Keratinocyte (primary cell): ENCODE measurements around the gene CCL13.

Experiments
- EZH2 ChIP-seq: IDR thresholded peaks from one replicate; pipeline ENCODE4 v1.6.1; 2012; ENCODE audit warnings: inconsistent platforms, mild to moderate bottlenecking, low read length, moderate library complexity
- TF ChIP-seq, protein P1 (sequence below), 3 experiments: IDR thresholded peaks in 1 of 3; conservative IDR thresholded peaks in 1 of 3; optimal IDR thresholded peaks in 1 of 3; 2 replicates in 2 of 3; 3 replicates in 1 of 3; pipeline versions ENCODE3 to v1.5.1; 2011; ENCODE audit warnings: low read length in 3 of 3, mild to moderate bottlenecking in 3 of 3, moderate library complexity in 2 of 3, control low read depth in 1 of 3, inconsistent platforms in 1 of 3; ENCODE audit not compliant: insufficient read depth in 2 of 3; ENCODE audit errors: extremely low read depth in 1 of 3

DNA sequence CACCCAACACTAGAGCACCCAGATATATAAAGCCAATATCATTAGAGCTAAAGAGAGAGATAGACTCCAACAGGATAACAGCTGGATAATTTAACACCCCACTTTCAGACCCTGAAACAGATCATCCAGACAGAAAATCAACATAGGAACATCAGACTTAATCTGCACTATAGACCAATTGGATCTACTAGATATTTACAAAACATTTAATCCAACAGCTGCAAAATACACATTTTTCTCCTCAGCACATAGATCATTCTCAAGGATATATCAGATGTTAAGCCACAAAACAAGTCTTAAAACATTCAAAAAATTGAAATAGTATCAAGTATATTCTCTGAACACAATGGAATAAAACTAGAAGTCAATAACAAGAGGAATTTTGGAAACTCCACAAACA lies 4.1 kb upstream of the CCL13 start:
- TF ChIP-seq, protein P1, sequence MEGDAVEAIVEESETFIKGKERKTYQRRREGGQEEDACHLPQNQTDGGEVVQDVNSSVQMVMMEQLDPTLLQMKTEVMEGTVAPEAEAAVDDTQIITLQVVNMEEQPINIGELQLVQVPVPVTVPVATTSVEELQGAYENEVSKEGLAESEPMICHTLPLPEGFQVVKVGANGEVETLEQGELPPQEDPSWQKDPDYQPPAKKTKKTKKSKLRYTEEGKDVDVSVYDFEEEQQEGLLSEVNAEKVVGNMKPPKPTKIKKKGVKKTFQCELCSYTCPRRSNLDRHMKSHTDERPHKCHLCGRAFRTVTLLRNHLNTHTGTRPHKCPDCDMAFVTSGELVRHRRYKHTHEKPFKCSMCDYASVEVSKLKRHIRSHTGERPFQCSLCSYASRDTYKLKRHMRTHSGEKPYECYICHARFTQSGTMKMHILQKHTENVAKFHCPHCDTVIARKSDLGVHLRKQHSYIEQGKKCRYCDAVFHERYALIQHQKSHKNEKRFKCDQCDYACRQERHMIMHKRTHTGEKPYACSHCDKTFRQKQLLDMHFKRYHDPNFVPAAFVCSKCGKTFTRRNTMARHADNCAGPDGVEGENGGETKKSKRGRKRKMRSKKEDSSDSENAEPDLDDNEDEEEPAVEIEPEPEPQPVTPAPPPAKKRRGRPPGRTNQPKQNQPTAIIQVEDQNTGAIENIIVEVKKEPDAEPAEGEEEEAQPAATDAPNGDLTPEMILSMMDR (optimal IDR thresholded peaks at IDR 0.05 in 1 of 3, IDR thresholded peaks at IDR 0.05 in 1 of 3, conservative IDR thresholded peaks at IDR 0.05 in 1 of 3; ENCODE audit: extremely low read depth in 1 of 3, insufficient read depth in 2 of 3, low read length in 3 of 3), result no peak
- TF ChIP-seq EZH2, result no peak
